Measurements from ENCODE around the gene TRPV2. TPM values are rescaled to one million over a fixed set of nuclear protein-coding genes. Genes with fewer than 3 reads are reported as not detected.

Gene TRPV2
- total RNA-seq, 1 experiment from 2014 or later: not detected

GRCh38 chr17:16406742-16407674 is 8.4 kb upstream of the TRPV2 start:
- no peak for DNase-seq (ENCODE audit: low spot score)

GRCh38 chr17:16407911-16408588 is 7.3 kb upstream of the TRPV2 start:
- peak; percentile 41 for DNase-seq (ENCODE audit: low spot score)

- no peak for DNase-seq (ENCODE audit: low spot score)
These were observed 2.0 kb downstream of the TRPV2 start for GRCh38 chr17:16417399-16417798.

- no peak for DNase-seq (ENCODE audit: low spot score)
These were observed 2.7 kb downstream of the TRPV2 start for GRCh38 chr17:16417896-16418684.

- DNase-seq (ENCODE audit: low spot score): no peak
These were observed 3.3 kb downstream of the TRPV2 start for GRCh38 chr17:16418685-16419068.

- peak; percentile 27 for DNase-seq (ENCODE audit: low spot score)
These were observed 3.9 kb downstream of the TRPV2 start for GRCh38 chr17:16419074-16419928.

- DNase-seq (ENCODE audit: low spot score): no peak
These were observed 4.5 kb downstream of the TRPV2 start for GRCh38 chr17:16419929-16420271.

- no peak for DNase-seq (ENCODE audit: low spot score)
These were observed 7.0 kb downstream of the TRPV2 start for GRCh38 chr17:16422416-16422815.

- DNase-seq (ENCODE audit: low spot score): no peak
These were observed 8.0 kb downstream of the TRPV2 start for GRCh38 chr17:16423226-16423872.

GRCh38 chr17:16425202-16425601 is 9.8 kb downstream of the TRPV2 start:
- DNase-seq (ENCODE audit: low spot score): no peak

GRCh38 chr17:16425698-16426659 is 10.6 kb downstream of the TRPV2 start:
- DNase-seq (ENCODE audit: low spot score): no peak

- no peak for DNase-seq (ENCODE audit: low spot score)
These were observed 11.6 kb downstream of the TRPV2 start for GRCh38 chr17:16427020-16427419.

GRCh38 chr17:16428098-16428882 is 12.9 kb downstream of the TRPV2 start:
- DNase-seq (ENCODE audit: low spot score): peak; percentile 67

GRCh38 chr17:16429083-16429482 is 13.7 kb downstream of the TRPV2 start:
- DNase-seq (ENCODE audit: low spot score): no peak

- no peak for DNase-seq (ENCODE audit: low spot score)
These were observed 15.3 kb downstream of the TRPV2 start for GRCh38 chr17:16430650-16431049.

- DNase-seq (ENCODE audit: low spot score): no peak
These were observed 16.6 kb downstream of the TRPV2 start for GRCh38 chr17:16432017-16432416.

- no peak for DNase-seq (ENCODE audit: low spot score)
These were observed 18.1 kb downstream of the TRPV2 start for GRCh38 chr17:16433514-16433913.

- no peak for DNase-seq (ENCODE audit: low spot score)
These were observed 19.3 kb downstream of the TRPV2 start for GRCh38 chr17:16434662-16435061.

Data from HT-29 (cell line).